ENCODE results near the gene SLC27A6.
"Not testable (repeated sequence)": the region's sequence is repeated elsewhere in the genome, so short reads cannot be mapped to it uniquely, and the experiment has no call there.

Gene SLC27A6

DNA sequence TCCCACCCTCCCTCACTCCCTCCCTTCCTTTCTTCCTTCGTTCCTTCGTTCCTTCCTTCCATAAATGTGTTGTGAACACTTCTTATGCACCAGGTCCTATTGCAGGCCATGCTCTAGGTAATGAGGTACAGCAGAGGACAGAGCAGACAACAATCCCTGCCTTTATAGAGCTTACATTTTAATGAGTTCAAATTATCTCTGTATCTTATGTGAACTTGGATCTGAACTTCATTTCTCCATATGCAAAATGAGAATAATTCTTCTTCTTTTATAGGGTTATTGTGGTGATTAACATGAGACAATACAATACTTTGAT, 37.2 kb downstream of the SLC27A6 start:
- DNase-seq (ENCODE audit: low spot score) = no peak

DNA sequence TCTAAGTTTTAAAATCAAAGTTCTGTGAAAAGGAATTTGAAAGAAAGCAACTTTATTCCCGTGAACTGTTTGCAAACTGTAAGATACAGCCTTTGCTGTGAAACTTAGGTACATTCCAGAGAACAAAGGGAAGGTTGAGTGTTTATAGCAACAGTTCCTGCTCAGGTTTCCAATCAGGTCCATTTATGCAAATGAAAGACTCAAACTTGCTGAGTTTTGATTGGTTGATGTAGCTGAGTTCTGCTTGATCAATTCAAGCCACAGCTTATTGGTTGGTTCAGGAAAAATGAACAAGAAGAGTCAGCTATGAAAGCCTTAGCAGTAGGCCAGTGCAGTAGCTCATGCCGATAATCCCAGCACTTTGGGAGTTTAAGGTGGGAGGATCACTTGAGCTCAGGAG, 37.9 kb downstream of the SLC27A6 start:
- DNase-seq (ENCODE audit: low spot score) = peak; percentile 4

- DNase-seq (ENCODE audit: low spot score) = no peak
These were observed 48.9 kb downstream of the SLC27A6 start for GRCh38 chr5:129014185-129014584.

DNA sequence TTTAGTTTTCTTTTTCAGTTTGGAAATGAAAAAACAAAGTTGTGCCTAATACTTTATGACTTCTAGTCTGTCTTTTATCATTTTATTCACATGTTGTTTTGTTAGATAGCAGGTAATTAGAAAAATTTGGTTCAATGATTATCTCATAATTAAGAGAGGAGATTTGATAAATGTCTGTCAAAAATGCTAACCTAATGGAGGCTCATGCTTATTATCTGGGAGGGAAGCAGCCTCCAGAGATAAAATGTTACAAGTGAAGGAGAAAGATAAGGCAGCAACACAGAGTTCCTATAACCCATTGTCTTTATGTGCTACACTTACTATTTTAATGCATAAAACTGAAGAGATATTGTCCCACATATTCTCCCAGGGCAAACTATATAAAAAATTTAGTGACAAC, 53.5 kb downstream of the SLC27A6 start:
- no peak for DNase-seq (ENCODE audit: low spot score)

- no peak for DNase-seq (ENCODE audit: low spot score)
These were observed 54.2 kb downstream of the SLC27A6 start for GRCh38 chr5:129019401-129019908.

DNA sequence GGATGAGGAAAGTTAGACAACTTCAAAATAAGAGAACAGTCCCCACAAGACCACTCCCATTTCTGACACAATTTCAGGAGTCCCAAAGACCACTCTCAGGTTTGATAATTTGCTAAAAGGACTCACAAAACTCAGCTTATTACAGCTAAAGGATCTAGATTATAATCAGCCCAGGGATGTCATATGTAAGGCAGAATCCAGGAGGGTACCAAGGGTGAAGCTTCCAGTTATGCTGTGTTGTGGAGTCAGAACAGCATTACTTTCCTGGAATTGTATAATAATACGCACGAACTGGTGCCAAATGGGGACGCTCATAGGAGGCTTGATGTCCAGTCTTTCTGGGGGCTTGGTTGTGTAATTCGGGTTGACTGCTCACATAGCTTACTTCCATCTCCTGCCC, 55.4 kb downstream of the SLC27A6 start:
- no peak for DNase-seq (ENCODE audit: low spot score)

DNA sequence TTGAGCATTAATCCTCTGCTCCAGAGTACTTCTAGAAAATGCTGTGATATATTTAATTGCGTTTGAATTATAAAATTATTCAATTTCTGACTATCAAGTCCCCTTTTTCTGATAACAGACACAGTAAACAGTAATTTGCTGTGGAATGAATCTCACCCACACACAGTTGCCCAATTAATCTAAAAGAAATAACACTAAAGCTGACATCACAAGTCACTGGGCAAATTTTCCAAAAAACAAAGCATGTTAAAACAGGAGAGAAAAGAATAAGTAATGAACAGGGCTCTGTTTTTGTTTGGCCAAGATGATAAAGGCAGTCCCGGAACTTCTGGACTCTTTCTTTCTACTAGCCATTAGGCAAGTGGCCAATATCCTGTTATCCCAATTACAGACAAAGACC, 56.5 kb downstream of the SLC27A6 start:
- DNase-seq (ENCODE audit: low spot score) = no peak

- DNase-seq (ENCODE audit: low spot score) = no peak
These were observed 57.3 kb downstream of the SLC27A6 start for GRCh38 chr5:129022599-129022998.

GRCh38 chr5:129027260-129027659, 62.0 kb downstream of the SLC27A6 start:
- no peak for DNase-seq (ENCODE audit: low spot score)

GRCh38 chr5:129031886-129032683, 66.8 kb downstream of the SLC27A6 start:
- no peak for DNase-seq (ENCODE audit: low spot score)

DNA sequence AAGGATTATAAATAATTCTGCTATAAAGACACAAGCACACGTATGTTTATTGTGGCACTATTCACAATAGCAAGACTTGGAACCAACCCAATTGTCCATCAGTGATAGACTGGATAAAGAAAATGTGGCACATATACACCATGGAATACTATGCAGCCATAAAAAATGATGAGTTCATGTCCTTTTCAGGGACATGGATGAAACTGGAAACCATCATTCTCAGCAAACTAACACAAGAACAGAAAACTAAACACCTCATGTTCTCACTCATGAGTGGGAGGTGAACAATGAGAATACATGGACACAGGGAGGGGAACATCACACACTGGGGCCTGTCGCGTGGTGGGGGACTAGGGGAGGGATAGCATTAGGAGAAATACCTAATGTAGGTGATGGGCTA, 71.0 kb downstream of the SLC27A6 start:
- not testable (repeated sequence) for DNase-seq (ENCODE audit: low spot score)

- no peak for DNase-seq (ENCODE audit: low spot score)
These were observed 76.1 kb downstream of the SLC27A6 start for GRCh38 chr5:129041196-129041881.

DNA sequence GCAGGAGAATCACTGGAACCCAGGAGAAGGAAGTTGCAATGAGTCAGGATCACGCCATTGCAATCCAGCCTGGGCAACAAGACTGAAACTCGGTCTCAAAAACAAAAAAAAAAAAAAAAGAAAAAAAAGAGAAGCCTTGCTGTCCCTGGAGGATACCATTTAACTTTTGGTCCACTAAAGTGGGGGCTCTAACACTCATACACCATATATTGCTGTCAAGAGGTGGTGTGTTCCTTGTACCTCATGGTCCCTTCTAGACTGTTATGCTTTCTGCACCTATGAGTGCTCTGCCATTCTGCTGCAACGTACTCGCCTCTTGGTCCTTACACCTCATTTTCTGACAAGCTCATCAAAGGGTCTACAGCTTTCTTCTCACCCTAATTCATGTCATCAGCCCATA, 77.0 kb downstream of the SLC27A6 start:
- no peak for DNase-seq (ENCODE audit: low spot score)

DNA sequence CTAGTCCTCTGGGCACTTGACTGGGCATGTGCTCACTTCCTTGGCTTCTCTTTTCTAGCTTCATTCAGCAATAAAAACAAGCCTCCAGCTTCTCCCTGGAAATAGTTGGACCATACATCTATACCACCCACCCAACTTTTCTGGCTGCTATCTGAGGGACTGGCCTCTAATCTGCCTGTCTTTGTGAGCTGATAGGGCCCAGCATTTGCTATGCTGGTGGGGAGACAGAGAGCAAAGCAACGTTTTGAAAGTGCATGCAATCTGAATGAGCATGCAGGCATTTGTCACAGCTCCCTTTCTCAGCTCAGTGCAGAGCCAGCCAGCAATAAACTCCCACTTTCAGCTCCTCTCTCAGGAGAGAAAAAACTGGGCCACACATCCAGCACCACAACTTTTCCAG, 78.6 kb downstream of the SLC27A6 start:
- DNase-seq (ENCODE audit: low spot score) = no peak

DNA sequence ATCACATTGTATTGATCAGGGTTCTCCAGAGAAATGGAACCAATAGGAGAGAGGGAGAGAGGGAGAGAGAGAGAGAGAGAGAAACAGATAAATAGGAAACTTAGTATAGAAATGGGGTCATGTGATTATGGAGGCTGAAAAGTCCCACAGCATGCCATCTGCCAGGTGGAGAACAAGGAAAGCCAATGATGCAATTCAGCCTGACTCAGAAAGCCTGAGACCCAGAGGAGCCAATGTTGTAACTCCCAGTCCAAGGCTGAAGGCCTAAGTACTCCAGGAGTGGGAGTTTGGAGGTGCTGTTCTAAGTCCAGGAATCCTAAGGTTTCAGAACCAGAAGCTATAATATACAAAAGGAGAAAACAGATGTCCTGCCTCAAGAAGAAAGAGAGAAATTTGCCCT, 80.9 kb downstream of the SLC27A6 start:
- no peak for DNase-seq (ENCODE audit: low spot score)

- DNase-seq (ENCODE audit: low spot score) = no peak
These were observed 83.2 kb downstream of the SLC27A6 start for GRCh38 chr5:129048509-129048908.

- DNase-seq (ENCODE audit: low spot score) = no peak
These were observed 84.0 kb downstream of the SLC27A6 start for GRCh38 chr5:129049126-129049799.

DNA sequence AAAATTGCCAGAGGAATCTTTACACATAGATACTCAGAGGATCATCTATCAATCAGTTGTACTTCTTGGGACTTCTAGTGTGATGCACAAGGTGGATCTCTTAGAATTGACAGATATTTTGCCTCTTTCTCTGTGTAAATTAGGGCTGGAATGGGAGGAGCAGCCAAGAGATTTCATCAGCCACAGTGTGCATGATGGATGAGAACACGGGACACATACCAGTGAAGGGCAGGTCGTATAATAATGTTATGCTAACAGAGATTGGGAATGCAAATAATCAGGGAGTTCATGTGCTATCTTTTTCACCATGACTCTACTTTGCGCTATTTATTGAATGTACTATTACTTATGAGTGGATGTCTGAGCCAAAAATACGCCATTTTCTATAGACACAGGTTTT, 86.0 kb downstream of the SLC27A6 start:
- DNase-seq (ENCODE audit: low spot score) = peak; percentile 21

DNA sequence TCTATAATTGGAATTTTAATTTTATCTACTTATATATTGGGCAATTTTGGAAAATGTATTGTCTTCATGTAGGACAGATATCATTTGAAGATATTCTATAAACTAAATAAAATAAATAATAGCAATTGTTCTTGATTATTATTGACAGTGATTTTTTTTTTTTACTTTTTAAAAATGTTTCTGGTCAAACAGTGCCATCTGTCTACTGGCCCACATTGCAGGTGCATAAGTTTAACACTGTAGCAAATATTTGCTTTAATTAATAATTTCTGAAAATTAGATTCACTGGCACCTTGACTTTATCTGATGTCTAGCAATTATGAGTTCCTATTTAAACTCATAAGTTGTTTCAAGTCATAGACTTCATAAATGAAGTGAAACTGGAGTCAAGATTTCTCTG, 88.2 kb downstream of the SLC27A6 start:
- DNase-seq (ENCODE audit: low spot score) = no peak

DNA sequence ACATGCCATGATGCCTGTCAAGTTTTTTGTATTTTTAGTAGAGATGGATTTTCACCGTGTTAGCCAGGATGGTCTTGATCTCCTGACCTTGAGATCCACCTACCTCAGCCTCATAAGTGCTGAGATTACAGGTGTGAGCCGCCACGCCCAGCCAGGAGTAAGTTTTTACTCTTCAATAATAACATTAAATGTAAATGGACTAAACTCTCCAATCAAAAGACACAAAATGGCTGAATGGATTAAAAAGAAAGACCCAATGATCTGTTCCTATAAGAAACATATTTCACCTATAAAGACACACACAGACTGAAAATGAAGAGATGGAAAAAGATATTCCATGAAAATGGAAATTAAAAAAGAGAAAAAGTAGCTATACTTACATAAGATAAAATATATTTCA, 92.0 kb downstream of the SLC27A6 start:
- DNase-seq (ENCODE audit: low spot score) = no peak

DNA sequence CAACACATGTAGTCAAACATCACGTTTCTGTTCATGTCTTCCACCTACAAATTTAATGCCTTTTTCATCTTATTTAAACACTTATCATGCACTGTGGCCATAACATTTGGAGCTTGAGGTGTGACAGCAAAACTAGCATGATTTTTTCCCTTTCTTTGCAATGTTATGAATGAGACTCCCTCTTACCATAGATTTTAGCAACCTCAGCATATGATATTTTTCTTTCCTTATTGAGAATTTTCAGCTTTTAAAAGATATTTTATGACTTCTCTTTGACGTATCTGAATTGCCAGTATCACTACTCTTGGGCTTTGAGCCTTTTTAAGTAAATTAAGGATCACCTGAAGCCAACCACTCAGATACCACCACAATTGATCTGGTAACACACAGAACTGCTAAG, 96.6 kb downstream of the SLC27A6 start:
- DNase-seq (ENCODE audit: low spot score) = no peak

- no peak for DNase-seq (ENCODE audit: low spot score)
These were observed 98.3 kb downstream of the SLC27A6 start for GRCh38 chr5:129063483-129064113.

- no peak for DNase-seq (ENCODE audit: low spot score)
These were observed 100.4 kb downstream of the SLC27A6 start for GRCh38 chr5:129065721-129066120.
